K562 (cell line): ENCODE data around the gene KHNYN. TPM values are rescaled to one million over a fixed set of nuclear protein-coding genes. Genes with fewer than 3 reads are reported as not detected.
A peak's percentile ranks its signal among the peaks of the same experiment; 100 is the strongest.

Experiments
- BRD4 ChIP-seq: fragments of 200-600 bp; sonication (generic); IDR thresholded peaks from 2 replicates; pipeline ENCODE4 v1.6.1; 2017; ENCODE audit warnings: inconsistent platforms
- BRF1 ChIP-seq: IDR thresholded peaks from 3 replicates; pipeline ENCODE4 v1.6.1; 2011; ENCODE audit warnings: borderline replicate concordance, mild to moderate bottlenecking; ENCODE audit not compliant: insufficient read length; ENCODE audit errors: extremely low read depth
- CBX5 ChIP-seq: IDR thresholded peaks from 2 replicates; pipeline ENCODE4 v1.6.1; 2014; ENCODE audit warnings: low read depth, borderline replicate concordance
- FOXK2 ChIP-seq, 2 experiments: fragments of 450-650 bp; IDR thresholded peaks in 1 of 2; conservative IDR thresholded peaks in 1 of 2; 2 replicates each; pipeline ENCODE4 v1.6.1; 2016; ENCODE audit warnings: low read depth in 2 of 2, mild to moderate bottlenecking in 1 of 2
- HNRNPL ChIP-seq: fragments of 200-400 bp; formaldehyde crosslinking; IDR thresholded peaks from 2 replicates; pipeline ENCODE4 v1.6.1; 2017; ENCODE audit warnings: low read depth, mild to moderate bottlenecking, low read length
- JUND ChIP-seq, 2 experiments: IDR thresholded peaks; 2 replicates in 1 of 2; 3 replicates in 1 of 2; pipeline ENCODE4 v1.6.1; 2011; ENCODE audit warnings: borderline replicate concordance in 2 of 2, low read depth in 2 of 2, low read length in 2 of 2, improper control_type of control experiment in 1 of 2, missing biosample characterization in 1 of 2, missing genetic modification characterization in 1 of 2, missing genetic modification reagents in 1 of 2
- MYC ChIP-seq, 2 experiments: fragments of 250-450 bp in 1 of 2; sonication (Bioruptor Pico) in 1 of 2; IDR thresholded peaks; 2 replicates each; pipeline versions ENCODE4 v1.5.1 to v1.6.1; 2012 to 2021; ENCODE audit warnings: low read depth in 2 of 2, borderline replicate concordance in 1 of 2, improper control_type of control experiment in 1 of 2, low read length in 1 of 2, mild to moderate bottlenecking in 1 of 2, moderate library complexity in 1 of 2
- NCOR1 ChIP-seq: fragments of 450-650 bp; IDR thresholded peaks from 2 replicates; pipeline ENCODE4 v1.6.1; 2016; ENCODE audit warnings: mild to moderate bottlenecking, moderate library complexity
- ZKSCAN8 ChIP-seq: fragments of 200-800 bp; sonication (Bioruptor generic); IDR thresholded peaks from 2 replicates; pipeline ENCODE4 v1.6.1; 2016; ENCODE audit warnings: missing genetic modification characterization, missing compliant biosample characterization
- ZNF431 ChIP-seq: sonication (generic); formaldehyde crosslinking; IDR thresholded peaks from 2 replicates; pipeline ENCODE4 v1.8.0; 2022; ENCODE audit warnings: mild to moderate bottlenecking, missing genetic modification reagents
- ZSCAN32 ChIP-seq: fragments of 450-650 bp; formaldehyde crosslinking; IDR thresholded peaks from 2 replicates; pipeline ENCODE4 v1.4.0; 2020; ENCODE audit warnings: mild to moderate bottlenecking, moderate library complexity
- polyA plus RNA-seq, 8 experiments: library from polyadenylated mRNA; depleted of rRNA in 4 of 8; stranded (reverse) in 5 of 8; unstranded in 3 of 8; fragments of >200 nt; fragmentation: Nextera tagmentation in 2 of 8; fragmentation: Illumina TruSeq in 1 of 8; extraction: Ambion mirVana in 2 of 8; extraction: Trizol in 1 of 8; gene quantifications; 2 replicates each; pipeline versions ENCODE4 v1.2.1 to v1.2.3, GENCODE V29; 2011 to 2014; ENCODE audit warnings: inconsistent platforms in 1 of 8, missing spikeins in 1 of 8
- total RNA-seq, 7 experiments: library from RNA; depleted of rRNA in 6 of 7; stranded (reverse); fragments of >200 nt in 6 of 7; fragmentation: Illumina TruSeq in 2 of 7; extraction: Trizol in 2 of 7; gene quantifications; 2 replicates each; pipeline versions ENCODE4 v1.2.1 to v1.2.3, GENCODE V29; 2011 to 2021; ENCODE audit warnings: low replicate concordance in 1 of 7
- TF ChIP-seq, protein P1 (sequence below): IDR thresholded peaks from 3 replicates; pipeline ENCODE4 v1.6.1; 2011; ENCODE audit warnings: borderline replicate concordance, mild to moderate bottlenecking, moderate library complexity; ENCODE audit not compliant: insufficient read length; ENCODE audit errors: extremely low read depth
- TF ChIP-seq, protein P2 (sequence below), 3 experiments: fragments of 200-800 bp in 1 of 3; fragments of 250-450 bp in 1 of 3; fragments of 450-650 bp in 1 of 3; sonication (Bioruptor Pico) in 1 of 3; sonication (Bioruptor generic) in 1 of 3; formaldehyde crosslinking in 1 of 3; IDR thresholded peaks; 2 replicates each; pipeline versions ENCODE4 v1.6.1 to v1.8.0; 2016 to 2022; ENCODE audit warnings: mild to moderate bottlenecking in 2 of 3, missing genetic modification characterization in 2 of 3, missing compliant biosample characterization in 1 of 3, moderate library complexity in 1 of 3
- TF ChIP-seq, protein P3 (sequence below): fragments of 450-650 bp; IDR thresholded peaks from one replicate; pipeline ENCODE4 v1.6.1; 2018; ENCODE audit warnings: mild to moderate bottlenecking, moderate library complexity; ENCODE audit not compliant: partially characterized antibody
- TF ChIP-seq, protein P4 (sequence below): fragments of 200-800 bp; sonication (Bioruptor generic); IDR thresholded peaks from 2 replicates; pipeline ENCODE4 v1.6.1; 2017; ENCODE audit warnings: missing genetic modification characterization, missing compliant biosample characterization

The KHNYN gene
- total and polyA plus RNA-seq, 9 of the 15 experiments (the other 6 are each of a cell fraction or from before 2014, with no cell fraction given), result 0.76 to 26.0 (median 14.1) TPM

DNA sequence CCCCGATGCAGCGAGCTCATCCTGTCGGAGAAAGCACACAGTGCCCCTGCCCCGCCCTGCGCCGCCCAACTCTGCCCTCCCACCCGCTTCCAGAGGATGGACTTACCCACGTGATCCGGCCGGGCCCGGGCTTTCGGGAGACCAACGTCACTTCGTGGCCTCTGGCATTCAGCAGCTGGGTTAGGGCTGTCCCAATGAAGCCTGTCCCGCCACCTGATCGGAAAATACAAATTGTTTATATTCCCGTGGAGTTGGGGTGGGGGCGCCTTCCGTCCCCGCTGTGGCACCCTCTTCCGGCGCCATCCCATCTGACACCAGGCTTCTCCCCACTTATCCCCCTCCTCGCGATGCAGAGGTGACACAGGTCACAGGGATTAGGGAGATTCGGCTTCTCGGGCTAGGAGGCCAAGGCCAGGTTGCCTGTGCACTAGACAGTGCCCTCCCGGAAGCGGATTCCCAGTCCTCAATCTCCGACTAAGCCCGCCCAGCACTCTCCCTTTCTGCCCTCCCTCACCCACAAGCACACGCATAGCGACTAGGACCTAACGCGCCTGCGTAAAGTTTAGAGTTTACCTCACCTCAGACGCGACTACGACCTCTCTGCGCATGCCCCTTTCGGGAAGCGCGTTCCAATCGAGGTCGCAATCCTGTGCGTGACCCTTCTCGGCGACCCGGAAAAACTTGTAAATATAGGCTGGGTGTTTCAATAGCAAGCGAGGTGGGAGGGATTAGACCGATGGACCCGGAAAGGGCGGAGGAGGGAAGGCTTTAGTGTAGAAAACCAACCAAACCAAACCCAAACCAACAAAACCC lies 12.7 kb downstream of the KHNYN start, which contains the start of gene SDR39U1 (continued):
- peak; percentile 73 for TF ChIP-seq MYC (IDR thresholded peaks at IDR 0.05; ENCODE audit: low read depth, low read length)
- peak; percentile 57; the same call in 1 of the 2 replicates for TF ChIP-seq MYC (CRISPR knock-in tag; IDR thresholded peaks at IDR 0.05; ENCODE audit: borderline replicate concordance, low read depth)
- TF ChIP-seq, protein P1, sequence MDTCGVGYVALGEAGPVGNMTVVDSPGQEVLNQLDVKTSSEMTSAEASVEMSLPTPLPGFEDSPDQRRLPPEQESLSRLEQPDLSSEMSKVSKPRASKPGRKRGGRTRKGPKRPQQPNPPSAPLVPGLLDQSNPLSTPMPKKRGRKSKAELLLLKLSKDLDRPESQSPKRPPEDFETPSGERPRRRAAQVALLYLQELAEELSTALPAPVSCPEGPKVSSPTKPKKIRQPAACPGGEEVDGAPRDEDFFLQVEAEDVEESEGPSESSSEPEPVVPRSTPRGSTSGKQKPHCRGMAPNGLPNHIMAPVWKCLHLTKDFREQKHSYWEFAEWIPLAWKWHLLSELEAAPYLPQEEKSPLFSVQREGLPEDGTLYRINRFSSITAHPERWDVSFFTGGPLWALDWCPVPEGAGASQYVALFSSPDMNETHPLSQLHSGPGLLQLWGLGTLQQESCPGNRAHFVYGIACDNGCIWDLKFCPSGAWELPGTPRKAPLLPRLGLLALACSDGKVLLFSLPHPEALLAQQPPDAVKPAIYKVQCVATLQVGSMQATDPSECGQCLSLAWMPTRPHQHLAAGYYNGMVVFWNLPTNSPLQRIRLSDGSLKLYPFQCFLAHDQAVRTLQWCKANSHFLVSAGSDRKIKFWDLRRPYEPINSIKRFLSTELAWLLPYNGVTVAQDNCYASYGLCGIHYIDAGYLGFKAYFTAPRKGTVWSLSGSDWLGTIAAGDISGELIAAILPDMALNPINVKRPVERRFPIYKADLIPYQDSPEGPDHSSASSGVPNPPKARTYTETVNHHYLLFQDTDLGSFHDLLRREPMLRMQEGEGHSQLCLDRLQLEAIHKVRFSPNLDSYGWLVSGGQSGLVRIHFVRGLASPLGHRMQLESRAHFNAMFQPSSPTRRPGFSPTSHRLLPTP, result no peak
- peak; percentile 43 for TF ChIP-seq JUND (IDR thresholded peaks at IDR 0.05; ENCODE audit: borderline replicate concordance, low read depth, low read length)
- TF ChIP-seq JUND (tag; IDR thresholded peaks at IDR 0.05; ENCODE audit: borderline replicate concordance, low read depth, low read length), result no peak
- TF ChIP-seq, protein P2, sequence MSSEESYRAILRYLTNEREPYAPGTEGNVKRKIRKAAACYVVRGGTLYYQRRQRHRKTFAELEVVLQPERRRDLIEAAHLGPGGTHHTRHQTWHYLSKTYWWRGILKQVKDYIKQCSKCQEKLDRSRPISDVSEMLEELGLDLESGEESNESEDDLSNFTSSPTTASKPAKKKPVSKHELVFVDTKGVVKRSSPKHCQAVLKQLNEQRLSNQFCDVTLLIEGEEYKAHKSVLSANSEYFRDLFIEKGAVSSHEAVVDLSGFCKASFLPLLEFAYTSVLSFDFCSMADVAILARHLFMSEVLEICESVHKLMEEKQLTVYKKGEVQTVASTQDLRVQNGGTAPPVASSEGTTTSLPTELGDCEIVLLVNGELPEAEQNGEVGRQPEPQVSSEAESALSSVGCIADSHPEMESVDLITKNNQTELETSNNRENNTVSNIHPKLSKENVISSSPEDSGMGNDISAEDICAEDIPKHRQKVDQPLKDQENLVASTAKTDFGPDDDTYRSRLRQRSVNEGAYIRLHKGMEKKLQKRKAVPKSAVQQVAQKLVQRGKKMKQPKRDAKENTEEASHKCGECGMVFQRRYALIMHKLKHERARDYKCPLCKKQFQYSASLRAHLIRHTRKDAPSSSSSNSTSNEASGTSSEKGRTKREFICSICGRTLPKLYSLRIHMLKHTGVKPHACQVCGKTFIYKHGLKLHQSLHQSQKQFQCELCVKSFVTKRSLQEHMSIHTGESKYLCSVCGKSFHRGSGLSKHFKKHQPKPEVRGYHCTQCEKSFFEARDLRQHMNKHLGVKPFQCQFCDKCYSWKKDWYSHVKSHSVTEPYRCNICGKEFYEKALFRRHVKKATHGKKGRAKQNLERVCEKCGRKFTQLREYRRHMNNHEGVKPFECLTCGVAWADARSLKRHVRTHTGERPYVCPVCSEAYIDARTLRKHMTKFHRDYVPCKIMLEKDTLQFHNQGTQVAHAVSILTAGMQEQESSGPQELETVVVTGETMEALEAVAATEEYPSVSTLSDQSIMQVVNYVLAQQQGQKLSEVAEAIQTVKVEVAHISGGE (CRISPR knock-in tag; IDR thresholded peaks at IDR 0.05), result peak; percentile 87 to 98 (median 88); a peak in 5 of 6 replicates
- TF ChIP-seq ZNF431 (CRISPR knock-in tag), result no peak
- no peak for TF ChIP-seq BRF1
- no peak for TF ChIP-seq BRD4
- TF ChIP-seq NCOR1, result no peak
- TF ChIP-seq ZSCAN32 (CRISPR knock-in tag), result no peak
- TF ChIP-seq HNRNPL, result no peak
- TF ChIP-seq, protein P3, sequence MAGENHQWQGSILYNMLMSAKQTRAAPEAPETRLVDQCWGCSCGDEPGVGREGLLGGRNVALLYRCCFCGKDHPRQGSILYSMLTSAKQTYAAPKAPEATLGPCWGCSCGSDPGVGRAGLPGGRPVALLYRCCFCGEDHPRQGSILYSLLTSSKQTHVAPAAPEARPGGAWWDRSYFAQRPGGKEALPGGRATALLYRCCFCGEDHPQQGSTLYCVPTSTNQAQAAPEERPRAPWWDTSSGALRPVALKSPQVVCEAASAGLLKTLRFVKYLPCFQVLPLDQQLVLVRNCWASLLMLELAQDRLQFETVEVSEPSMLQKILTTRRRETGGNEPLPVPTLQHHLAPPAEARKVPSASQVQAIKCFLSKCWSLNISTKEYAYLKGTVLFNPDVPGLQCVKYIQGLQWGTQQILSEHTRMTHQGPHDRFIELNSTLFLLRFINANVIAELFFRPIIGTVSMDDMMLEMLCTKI, result no peak
- TF ChIP-seq, protein P4, sequence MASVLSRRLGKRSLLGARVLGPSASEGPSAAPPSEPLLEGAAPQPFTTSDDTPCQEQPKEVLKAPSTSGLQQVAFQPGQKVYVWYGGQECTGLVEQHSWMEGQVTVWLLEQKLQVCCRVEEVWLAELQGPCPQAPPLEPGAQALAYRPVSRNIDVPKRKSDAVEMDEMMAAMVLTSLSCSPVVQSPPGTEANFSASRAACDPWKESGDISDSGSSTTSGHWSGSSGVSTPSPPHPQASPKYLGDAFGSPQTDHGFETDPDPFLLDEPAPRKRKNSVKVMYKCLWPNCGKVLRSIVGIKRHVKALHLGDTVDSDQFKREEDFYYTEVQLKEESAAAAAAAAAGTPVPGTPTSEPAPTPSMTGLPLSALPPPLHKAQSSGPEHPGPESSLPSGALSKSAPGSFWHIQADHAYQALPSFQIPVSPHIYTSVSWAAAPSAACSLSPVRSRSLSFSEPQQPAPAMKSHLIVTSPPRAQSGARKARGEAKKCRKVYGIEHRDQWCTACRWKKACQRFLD, result no peak
- TF ChIP-seq FOXK2 (conservative IDR thresholded peaks at IDR 0.05 in 1 of 2, IDR thresholded peaks at IDR 0.05 in 1 of 2; ENCODE audit: low read depth in 2 of 2), result peak; percentile 96 to 98
- no peak for TF ChIP-seq ZKSCAN8
- no peak for TF ChIP-seq CBX5
